WERI-Rb-1 (cell line): ENCODE data around the gene GH1.
"Not testable (repeated sequence)": the region's sequence is repeated elsewhere in the genome, so short reads cannot be mapped to it uniquely, and the experiment has no call there.

Source experiments
- DNase-seq: peaks from one replicate; pipeline ENCODE4 v3.0.0-alpha.2; 2020
- H3K27ac ChIP-seq: fragments of 250-450 bp; sonication (Bioruptor Pico); 2 replicates; pipeline ENCODE4 v1.5.1; 2020; ENCODE audit warnings: mild to moderate bottlenecking, moderate library complexity
- H3K27me3 ChIP-seq: fragments of 250-450 bp; sonication (Bioruptor Pico); 2 replicates; pipeline ENCODE4 v1.5.1; 2021; ENCODE audit warnings: mild to moderate bottlenecking, low read depth, moderate library complexity; ENCODE audit not compliant: insufficient read depth, severe bottlenecking
- H3K36me3 ChIP-seq: fragments of 250-450 bp; sonication (Bioruptor Pico); 2 replicates; pipeline ENCODE4 v1.5.1; 2020; ENCODE audit warnings: mild to moderate bottlenecking, moderate library complexity
- H3K4me3 ChIP-seq: 2 replicates; pipeline ENCODE4 v1.5.1; 2011; ENCODE audit warnings: low read depth, mild to moderate bottlenecking, control low read depth, low read length
- H3K9me3 ChIP-seq: fragments of 250-450 bp; sonication (Bioruptor Pico); 2 replicates; pipeline ENCODE4 v1.5.1; 2021; ENCODE audit warnings: mild to moderate bottlenecking, moderate library complexity; ENCODE audit not compliant: severe bottlenecking
- CTCF ChIP-seq: IDR thresholded peaks from 2 replicates; pipeline ENCODE4 v1.5.1; 2011; ENCODE audit warnings: low read depth, mild to moderate bottlenecking, control low read depth, inconsistent platforms, low read length

The GH1 gene

DNA sequence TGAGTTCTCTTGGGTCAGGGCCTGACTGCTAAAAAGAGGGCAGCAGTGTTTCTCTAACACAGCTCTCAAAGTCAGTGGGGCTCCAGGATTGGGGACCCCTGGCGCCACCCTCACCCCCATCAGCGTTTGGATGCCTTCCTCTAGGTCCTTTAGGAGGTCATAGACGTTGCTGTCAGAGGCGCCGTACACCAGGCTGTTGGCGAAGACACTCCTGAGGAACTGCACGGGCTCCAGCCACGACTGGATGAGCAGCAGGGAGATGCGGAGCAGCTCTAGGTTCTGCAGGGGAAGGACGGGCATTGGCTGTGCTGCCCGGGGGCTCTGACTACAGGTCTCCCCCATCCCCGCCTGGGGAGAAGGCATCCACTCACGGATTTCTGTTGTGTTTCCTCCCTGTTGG is 993 bp downstream of the GH1 start:
- Histone ChIP-seq H3K27ac (no peak overlapping the region), H3K27me3 (no peaks in the 10 kb centered on the region), H3K4me3 (no peak overlapping the region), H3K36me3 (no peaks in the 10 kb centered on the region), H3K9me3 (no peaks in the 10 kb centered on the region)
- no peak for TF ChIP-seq CTCF
- DNase-seq = no peak

DNA sequence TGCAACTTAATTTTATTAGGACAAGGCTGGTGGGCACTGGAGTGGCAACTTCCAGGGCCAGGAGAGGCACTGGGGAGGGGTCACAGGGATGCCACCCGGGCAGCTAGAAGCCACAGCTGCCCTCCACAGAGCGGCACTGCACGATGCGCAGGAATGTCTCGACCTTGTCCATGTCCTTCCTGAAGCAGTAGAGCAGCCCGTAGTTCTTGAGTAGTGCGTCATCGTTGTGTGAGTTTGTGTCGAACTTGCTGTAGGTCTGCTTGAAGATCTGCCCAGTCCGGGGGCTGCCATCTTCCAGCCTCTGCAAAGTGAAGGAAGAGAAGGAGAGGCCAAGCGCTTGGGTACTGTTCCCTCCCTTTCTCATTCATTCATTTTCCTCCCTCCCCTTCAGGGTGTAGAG is 1.4 kb downstream of the GH1 start:
- not testable (repeated sequence) for H3K27me3 ChIP-seq, DNase-seq, H3K36me3 ChIP-seq, H3K9me3 ChIP-seq, H3K27ac ChIP-seq, H3K4me3 ChIP-seq

DNA sequence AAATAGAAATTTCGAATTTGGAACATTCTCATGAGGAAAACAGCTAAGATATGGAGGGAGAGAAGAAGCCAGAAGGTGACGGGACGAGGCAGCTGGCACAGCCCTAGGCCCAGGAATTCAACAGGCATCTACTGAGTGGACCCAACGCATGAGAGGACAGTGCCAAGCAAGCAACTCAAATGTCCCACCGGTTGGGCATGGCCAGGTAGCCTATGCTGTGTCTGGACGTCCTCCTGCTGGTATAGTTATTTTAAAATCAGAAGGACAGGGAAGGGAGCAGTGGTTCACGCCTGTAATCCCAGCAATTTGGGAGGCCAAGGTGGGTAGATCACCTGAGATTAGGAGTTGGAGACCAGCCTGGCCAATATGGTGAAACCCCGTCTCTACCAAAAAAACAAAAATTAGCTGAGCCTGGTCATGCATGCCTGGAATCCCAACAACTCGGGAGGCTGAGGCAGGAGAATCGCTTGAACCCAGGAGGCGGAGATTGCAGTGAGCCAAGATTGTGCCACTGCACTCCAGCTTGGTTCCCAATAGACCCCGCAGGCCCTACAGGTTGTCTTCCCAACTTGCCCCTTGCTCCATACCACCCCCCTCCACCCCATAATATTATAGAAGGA is 2.0 kb downstream of the GH1 start:
- no peaks in the 10 kb centered on the region for H3K27me3 ChIP-seq
- H3K36me3 ChIP-seq = no peaks in the 10 kb centered on the region
- H3K27ac ChIP-seq = no peak overlapping the region
- no peaks in the 10 kb centered on the region for H3K9me3 ChIP-seq
- H3K4me3 ChIP-seq = no peak overlapping the region
- DNase-seq = no peak
- TF ChIP-seq CTCF = no peak

- H3K9me3 ChIP-seq, H3K27me3 ChIP-seq, H3K4me3 ChIP-seq, H3K36me3 ChIP-seq, H3K27ac ChIP-seq, DNase-seq: not testable (repeated sequence)
Observed at GRCh38 chr17:63915753-63916152, 2.9 kb downstream of the GH1 start.

DNA sequence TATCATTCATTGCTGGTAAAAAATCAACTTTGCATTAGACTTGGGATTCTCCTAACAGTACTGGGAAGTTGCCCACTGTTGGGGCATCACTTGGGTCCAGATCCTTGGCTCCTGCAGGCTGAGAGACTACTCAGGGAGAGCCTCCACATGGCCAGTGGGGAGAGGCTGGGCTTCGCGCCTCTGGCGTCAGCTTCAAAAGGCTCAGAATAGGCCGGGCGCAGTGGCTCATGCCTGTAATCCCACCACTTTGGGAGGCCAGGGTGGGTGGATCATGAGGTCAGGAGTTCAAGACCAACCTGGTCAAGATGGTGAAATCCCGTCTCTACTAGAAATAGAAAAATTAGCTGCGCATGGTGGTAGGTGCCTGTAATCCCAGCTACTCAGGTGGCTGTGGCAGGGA is 4.2 kb downstream of the GH1 start:
- Histone ChIP-seq H3K27me3 (no peaks in the 10 kb centered on the region), H3K27ac (no peak overlapping the region), H3K9me3 (no peaks in the 10 kb centered on the region), H3K36me3 (no peaks in the 10 kb centered on the region), H3K4me3 (no peak overlapping the region)
- no peak for TF ChIP-seq CTCF
- DNase-seq = no peak

GRCh38 chr17:63911657-63912100 is 7.0 kb downstream of the GH1 start:
- Histone ChIP-seq H3K4me3 (no peak overlapping the region), H3K27me3 (no peaks in the 10 kb centered on the region), H3K9me3 (no peaks in the 10 kb centered on the region), H3K36me3 (no peaks in the 10 kb centered on the region), H3K27ac (no peak overlapping the region)
- peak; percentile 71 for DNase-seq
- TF ChIP-seq CTCF = peak; percentile 81

- Histone ChIP-seq H3K4me3 (no peak within 1 kb of the TSS), H3K9me3 (no peaks in the 10 kb centered on the region), H3K27ac (no peak within 1 kb of the TSS), H3K27me3 (no peaks in the 10 kb centered on the region), H3K36me3 (no peaks in the 10 kb centered on the region)
- TF ChIP-seq CTCF = no peak
- no peak for DNase-seq
Observed at GRCh38 chr17:63911041-63911635, 7.5 kb downstream of the GH1 start, which contains the start of gene CSHL1. Gene CSHL1 (minus strand): TSS chr17:63911258. CDS start chr17:63911196, 62 bp downstream.
